Activated CD8-positive, alpha-beta memory T cell treated with anti-CD3 and anti-CD28 coated beads for 36 hours (primary cell): ENCODE measurements around the gene EIF4ENIF1. TPM values are rescaled to one million over a fixed set of nuclear protein-coding genes. Genes with fewer than 3 reads are reported as not detected.
"Not testable (repeated sequence)": the region's sequence is repeated elsewhere in the genome, so short reads cannot be mapped to it uniquely, and the experiment has no call there.

ENCODE experiments used
- CTCF ChIA-PET: fragments of 350-600 bp; sonication (Branson Sonifier 250); formaldehyde crosslinking; loops from one replicate; lab custom pipeline; 2021; ENCODE audit warnings: antibody characterized with exemption; lab: Charles Lee
- POLR2A ChIA-PET: fragments of 350-600 bp; sonication (Branson Sonifier 250); formaldehyde crosslinking; loops from one replicate; lab custom pipeline; 2021; ENCODE audit warnings: antibody characterized with exemption; lab: Charles Lee
- total RNA-seq, 2 experiments: library from RNA; stranded (reverse); gene quantifications; one replicate each; pipeline ENCODE4 v1.2.3, GENCODE V29; 2021

Gene EIF4ENIF1
- total RNA-seq, 2 experiments from 2014 or later, result 46.1 to 54.0 TPM

DNA sequence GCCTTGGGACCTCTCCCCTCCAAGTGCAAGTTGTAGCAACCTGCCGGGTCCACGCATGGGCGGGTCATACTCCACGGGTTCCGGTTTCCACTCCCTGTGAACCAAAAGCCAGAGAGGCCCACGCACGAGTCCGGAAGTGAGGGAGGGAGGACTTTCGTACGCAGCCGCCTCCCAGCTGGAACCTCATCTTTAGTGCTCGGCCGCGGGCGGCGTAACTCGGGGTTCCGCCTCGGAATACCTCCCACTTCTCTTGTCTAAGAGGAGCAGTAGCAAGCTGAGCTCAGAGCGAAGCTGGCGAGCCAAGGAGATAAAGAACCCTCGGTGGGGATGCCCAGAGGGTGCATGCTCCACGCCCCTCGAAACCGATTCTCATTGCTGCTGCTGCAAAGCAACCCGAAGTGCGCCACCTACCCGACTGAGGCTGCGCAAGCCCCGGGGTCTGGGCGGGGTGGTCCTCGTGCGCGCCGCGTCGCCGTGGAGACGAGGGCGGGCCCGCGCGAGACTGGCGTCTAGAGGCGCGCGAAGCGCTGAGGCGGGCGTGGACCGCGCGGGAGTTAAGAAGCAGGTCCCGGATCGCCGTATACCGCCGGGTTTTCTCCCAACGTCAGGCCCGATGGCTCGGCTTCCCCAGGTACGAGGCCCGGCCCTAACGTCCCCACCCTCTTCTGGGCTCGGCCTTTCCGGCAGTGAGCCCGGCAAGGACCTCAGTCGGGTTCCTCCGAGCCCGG is 6.5 kb upstream of the EIF4ENIF1 start, which contains the start of gene SFI1:
TSS of gene SFI1 (plus strand) at position 530 of the 728 bp plus-strand sequence. CDS start 11,749 bp downstream, outside the sequence.
- ChIA-PET POLR2A (no interaction called here), CTCF (interaction anchor here (1.0 kb wide), 1 partner anchor 61 kb away, joined by 3 read pairs; no protein-coding TSS in a partner anchor)

DNA sequence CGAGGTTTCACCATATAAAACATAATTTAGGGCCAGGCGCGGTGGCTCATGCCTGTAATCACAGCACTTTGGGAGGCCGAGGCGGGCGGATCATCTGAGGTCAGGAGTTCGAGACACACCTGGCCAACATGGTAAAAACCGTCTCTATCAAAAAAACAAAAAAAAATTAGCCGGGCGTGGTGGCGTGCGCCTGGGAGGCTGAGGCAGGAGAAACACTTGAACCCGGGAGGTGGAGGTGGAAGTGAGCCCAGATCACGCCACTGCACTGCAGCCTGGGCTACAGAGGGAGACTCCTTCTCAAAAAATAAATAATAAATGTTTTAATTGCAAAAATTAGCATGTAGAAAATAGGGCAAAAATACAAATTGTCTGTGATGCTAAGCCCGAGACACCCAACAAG is 5.7 kb upstream of the EIF4ENIF1 start:
- POLR2A ChIA-PET, result no interaction called here
- CTCF ChIA-PET, result no interaction called here

DNA sequence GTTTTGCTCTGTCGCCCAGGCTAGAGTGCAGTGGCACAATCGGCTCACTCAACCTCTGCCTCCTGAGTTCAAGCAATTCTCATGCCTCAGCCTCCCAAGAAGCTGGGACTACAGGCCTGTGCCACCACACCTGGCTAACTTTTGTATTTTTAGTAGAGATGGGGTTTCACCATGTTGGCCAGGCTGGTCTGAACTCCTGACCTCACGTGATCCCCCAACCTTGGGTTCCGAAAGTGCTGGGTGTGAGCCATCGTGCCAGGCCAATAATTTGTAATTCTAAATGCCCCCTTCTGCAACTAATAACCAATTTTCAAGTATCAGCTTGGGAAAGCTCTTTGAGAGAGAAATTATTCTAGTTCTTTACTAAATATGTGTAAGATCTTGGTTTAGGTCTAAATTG is 3.7 kb upstream of the EIF4ENIF1 start:
- CTCF ChIA-PET, result not testable (repeated sequence)
- POLR2A ChIA-PET, result interaction anchor here (0.5 kb wide), 1 partner anchor 17 kb away, joined by 8 read pairs; no protein-coding TSS in a partner anchor

DNA sequence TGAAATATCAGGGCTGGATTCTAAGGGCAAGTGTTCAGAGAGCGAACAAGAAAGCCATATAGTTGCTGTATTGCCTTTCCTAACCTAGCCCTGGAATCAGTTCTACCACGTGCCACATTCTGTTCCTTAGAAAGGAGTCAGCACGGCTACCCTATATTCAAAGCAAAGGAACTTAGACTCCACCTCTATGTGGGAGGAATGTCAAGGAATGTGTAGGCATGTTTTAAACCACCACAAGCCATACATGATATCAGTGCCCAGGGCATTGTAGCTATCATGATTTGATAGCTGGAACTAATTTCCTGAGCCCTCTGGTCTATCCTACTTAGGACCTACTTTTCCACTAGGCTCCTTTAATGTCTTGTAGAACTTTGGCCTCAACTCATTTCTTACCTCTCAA is 2.5 kb upstream of the EIF4ENIF1 start:
- CTCF ChIA-PET, result interaction anchor here (0.6 kb wide), 1 partner anchor 420 kb away, joined by 3 read pairs; no protein-coding TSS in a partner anchor

DNA sequence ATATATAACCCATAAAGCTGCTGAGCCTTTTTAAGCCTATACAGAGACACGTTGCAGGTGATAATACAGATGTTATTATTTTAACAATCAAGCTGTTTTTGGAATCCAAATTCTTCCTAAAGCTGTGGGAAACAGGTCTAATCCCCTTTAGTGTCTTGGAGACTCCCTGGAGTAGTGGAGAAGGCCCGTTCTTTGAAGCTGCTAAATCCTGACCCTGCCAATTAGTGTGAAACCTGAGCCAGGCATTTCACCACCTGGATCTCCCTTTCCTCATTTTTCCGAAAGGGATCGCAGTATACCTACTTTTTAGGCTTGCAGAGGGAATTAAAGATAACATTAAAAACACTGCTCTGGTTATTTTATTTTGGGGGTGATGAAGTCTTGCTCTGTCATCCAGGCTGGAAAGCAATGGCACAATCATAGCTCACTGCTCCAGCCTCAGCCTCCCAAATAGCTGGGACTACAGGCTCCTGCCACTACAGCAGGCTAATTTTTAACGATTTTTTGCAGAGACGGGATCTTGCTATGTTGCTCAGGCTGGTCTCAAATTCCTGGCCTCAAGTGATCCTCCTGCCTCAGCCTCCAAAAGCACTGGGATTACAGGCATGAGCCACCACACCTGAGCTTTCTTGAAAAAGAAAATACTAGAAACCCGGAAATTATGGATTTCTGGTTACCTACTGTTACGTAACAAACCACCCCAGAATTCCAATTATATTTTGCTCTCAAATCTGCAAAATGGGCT is 1.7 kb upstream of the EIF4ENIF1 start:
- ChIA-PET CTCF (interaction anchor here (0.6 to 0.8 kb wide), 3 partner anchors 48 to 421 kb away, joined by 3 read pairs; no protein-coding TSS in a partner anchor), POLR2A (no interaction called here)

More for the DNA sequence above, 2.5 kb upstream of the EIF4ENIF1 start:
- POLR2A ChIA-PET, result no interaction called here

DNA sequence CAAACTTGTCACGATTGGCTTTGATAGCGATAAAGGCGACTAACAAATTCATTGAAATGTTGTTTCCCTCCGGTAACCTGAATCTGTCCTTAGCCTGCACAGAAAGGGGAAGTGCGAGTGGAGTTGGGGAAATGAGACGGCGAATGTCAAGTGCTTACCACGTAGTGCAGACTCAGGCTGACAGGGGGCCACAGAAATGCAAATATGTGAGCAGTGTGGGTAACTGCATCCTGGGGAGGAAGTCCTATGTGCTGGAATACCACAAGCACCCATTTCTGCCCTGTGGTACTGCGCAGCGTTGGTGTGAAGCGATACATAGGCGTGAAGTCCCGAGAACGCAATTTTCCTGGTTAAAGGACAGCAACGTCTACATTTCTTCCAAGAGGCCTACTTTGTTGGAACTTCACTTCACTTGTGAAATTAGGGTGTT is 869 bp upstream of the EIF4ENIF1 start:
- POLR2A ChIA-PET, result interaction anchor here (1.8 kb wide), 1 partner anchor 140 kb away, joined by 4 read pairs; no protein-coding TSS in a partner anchor
- CTCF ChIA-PET, result interaction anchor here (0.6 to 0.8 kb wide), 2 partner anchors 49 to 63 kb away, joined by 3 read pairs; no protein-coding TSS in a partner anchor

DNA sequence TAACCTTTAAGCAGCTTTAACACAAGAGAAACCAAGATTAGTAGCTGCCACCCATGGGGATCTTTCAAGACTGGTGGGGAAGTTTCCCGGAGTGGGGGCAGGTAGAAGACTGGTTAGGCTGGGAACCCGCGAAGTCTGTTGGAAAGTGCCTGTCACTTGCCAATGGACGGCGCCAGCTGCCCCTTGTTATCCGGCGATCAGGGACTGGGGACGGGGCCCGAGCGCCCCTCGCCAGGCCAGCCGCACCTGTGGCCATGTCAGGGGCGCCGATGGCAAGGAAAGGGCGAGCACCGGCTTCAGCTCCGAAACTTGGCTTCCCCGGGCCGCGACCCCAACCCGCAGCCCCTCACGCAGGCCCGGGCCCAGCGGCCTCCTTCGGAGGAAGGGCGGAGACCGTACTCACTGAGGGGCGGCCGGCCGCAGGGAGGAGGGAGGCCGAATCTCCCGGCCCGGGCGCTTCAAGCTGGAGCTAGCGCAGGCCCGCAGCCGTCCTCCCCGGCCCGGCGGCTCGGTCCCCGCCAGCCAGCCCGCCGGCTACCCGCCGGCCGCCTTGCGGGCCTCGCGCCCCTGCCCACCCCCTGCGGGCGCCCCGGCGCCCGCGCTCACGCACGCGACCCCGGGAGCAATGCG is 539 bp downstream of the EIF4ENIF1 start:
- POLR2A ChIA-PET, result interaction anchor here (0.6 to 1.8 kb wide), 5 partner anchors 48 to 151 kb away, joined by 3 to 4 read pairs (median 3); no protein-coding TSS in a partner anchor

DNA sequence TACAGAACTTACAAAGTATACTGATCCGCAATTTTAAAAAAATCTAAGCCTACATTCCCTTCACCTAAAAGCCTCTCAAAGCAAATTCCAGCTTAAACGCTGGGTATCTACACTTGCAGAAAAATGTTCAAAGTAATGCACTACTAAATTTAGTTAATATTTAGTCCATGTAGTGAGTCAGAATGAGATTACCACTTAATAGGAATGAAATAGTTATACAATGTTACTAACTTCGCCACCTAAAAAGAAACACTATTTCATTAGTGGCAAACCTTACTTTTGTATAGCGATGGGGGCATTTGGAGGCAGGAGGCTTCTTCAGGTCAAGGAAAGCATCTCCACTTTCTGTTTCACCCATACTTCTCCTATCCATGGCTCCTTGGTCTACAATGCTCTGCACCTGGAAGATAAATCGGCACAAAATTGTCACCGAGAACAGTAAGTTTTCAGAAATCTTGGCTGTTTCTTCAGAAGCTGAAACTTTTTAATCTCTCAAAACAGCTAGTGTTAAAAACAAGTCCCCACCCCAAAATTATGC is 1.2 kb downstream of the EIF4ENIF1 start:
- ChIA-PET CTCF (interaction anchor here (0.5 to 1.1 kb wide), 2 partner anchors 70 to 132 kb away, joined by 3 to 4 read pairs; no protein-coding TSS in a partner anchor), POLR2A (interaction anchor here (0.6 to 1.1 kb wide), 3 partner anchors 49 to 142 kb away, joined by 3 read pairs; no protein-coding TSS in a partner anchor)

More for the DNA sequence above, 539 bp downstream of the EIF4ENIF1 start:
- CTCF ChIA-PET, result interaction anchor here (1.0 to 1.1 kb wide), 2 partner anchors 48 to 131 kb away, joined by 3 read pairs; no protein-coding TSS in a partner anchor

DNA sequence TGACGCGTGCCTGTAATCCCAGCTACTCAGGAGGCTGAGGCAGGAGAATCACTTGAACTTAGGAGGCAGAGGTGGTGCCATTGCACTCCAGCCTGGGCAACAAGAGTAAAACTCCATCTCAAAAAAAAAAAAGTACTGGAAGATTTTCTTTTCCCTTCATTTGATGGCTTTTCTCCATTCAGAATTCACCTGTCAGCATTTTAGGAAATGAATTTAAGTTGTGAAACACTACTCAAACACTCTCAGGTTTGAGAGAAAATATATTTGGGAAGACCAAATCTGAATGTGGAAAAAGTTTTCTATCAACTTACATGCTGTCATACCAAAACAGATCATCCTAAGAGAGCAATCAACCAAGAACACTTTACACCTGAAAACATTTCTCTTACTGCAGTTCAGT is 2.7 kb downstream of the EIF4ENIF1 start:
- ChIA-PET CTCF (interaction anchor here (0.7 kb wide), 1 partner anchor 11 kb away, joined by 3 read pairs; no protein-coding TSS in a partner anchor), POLR2A (interaction anchor here (0.6 to 0.7 kb wide), 2 partner anchors 175 to 208 kb away, joined by 3 to 4 read pairs; partner anchors contain the start of gene PISD)

DNA sequence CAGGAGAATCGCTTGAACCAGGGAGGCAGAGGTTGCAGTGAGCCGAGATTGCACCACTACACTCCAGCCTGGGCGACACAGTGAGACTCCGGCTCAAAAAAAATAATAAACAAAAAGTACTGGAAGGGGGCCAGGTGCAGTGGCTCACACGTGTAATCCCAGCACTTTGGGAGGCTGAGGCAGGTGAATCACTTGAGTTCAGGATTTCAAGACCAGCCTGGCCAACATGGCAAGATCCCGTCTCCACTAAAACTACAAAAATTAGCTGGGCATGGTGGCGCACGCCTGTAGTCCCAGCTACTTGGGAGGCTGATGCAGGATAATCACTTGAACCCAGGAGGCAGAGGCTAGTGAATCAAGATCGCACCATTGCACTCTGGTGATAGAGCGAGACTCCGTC is 3.3 kb downstream of the EIF4ENIF1 start:
- CTCF ChIA-PET, result not testable (repeated sequence)
- POLR2A ChIA-PET, result interaction anchor here (0.8 kb wide), 1 partner anchor 38 kb away, joined by 3 read pairs; no protein-coding TSS in a partner anchor

DNA sequence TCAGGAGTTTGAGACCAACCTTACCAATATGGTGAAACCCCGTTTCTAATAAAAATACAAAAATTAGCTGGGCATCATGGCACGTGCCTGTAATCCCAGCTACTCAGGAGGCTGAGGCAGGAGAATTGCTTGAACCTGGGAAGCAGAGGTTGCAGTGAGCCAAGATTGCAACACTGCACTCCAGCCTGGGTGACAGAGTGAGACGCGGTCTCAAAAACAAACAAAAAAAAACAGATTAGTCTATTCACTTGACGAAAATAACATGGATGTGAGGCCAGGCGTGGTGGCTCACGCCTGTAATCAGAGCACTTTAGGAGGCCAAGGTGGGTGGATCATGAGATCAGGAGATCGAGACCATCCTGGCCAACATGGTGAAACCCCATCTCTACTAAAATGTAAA is 7.2 kb downstream of the EIF4ENIF1 start:
- POLR2A ChIA-PET, CTCF ChIA-PET: not testable (repeated sequence)

DNA sequence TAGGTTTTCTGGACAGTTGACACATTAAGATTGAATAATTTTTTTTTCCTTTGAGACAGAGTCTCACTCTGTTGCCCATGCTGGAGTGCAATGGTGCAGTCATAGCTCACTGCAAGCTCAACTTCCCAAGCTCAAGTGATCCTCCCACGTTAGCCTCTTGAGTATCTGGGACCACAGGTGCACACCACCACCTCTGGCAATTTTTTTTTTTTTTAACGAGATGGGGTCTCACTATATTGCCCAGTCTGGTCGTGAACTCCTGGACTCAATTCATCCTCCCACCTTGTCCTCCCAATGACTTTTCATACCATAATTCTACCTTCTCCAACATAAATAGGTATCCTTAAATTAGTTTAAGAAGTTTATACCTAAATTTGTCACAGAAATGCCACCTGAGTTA is 8.5 kb downstream of the EIF4ENIF1 start:
- CTCF ChIA-PET, result no interaction called here
- POLR2A ChIA-PET, result no interaction called here

DNA sequence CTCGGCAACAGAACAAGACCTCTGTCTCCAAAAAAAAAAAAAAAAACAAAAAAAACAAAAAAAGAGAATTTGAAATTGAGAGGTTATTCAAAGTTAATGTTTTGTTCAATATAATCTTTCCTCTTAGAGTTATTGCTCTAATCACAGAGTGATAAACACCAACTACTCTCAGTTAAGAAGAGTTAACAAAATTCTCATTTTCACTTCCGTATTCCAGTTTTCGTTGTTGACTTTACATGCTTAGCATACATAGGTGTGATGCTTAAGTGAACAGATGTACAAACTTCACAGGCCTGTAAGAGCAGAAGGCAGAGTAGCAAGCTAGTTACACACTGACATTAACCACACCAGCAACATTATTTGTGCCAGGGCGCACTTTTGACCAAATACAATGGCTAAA is 12.3 kb downstream of the EIF4ENIF1 start:
- POLR2A ChIA-PET, result no interaction called here
- CTCF ChIA-PET, result interaction anchor here (0.6 kb wide), 1 partner anchor 93 kb away, joined by 5 read pairs; no protein-coding TSS in a partner anchor

DNA sequence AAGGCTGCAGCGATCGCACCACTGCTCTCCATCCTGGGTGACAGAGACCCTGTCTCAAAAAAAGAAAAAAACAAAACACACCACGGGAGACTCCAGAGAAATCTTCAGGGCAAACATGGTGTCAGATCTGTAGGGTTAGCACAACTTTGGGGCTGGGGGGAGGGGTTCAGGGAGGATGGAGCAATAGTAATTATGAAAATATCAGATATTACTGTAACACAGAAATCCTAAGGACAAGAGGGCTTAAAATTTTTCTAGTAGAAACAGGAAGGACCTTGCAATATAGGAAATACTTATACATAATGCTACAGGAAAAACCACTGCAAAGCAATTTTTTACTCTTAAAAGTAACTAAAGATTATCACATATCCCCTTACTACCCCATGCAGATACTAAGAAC is 13.8 kb downstream of the EIF4ENIF1 start:
- POLR2A ChIA-PET, result no interaction called here
- CTCF ChIA-PET, result interaction anchor here (0.7 kb wide), 1 partner anchor 55 kb away, joined by 3 read pairs; no protein-coding TSS in a partner anchor

DNA sequence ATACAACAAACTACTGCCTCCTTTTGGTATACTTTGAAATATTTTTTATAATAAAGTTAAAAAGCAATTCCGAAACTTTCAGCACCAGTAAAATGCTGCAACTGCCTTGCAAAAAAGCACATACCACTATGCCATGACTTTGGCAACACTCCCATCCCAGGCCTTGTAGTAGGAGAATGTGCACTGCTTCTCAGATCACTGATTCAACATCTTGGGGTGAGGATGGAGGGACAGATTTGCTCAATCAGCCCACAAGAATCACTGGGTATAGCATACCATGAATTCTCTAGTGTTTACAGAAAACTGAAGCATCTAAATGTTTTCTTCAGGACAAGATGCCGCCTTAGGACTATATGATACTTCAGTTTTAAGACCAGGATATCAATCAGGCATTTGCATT is 14.9 kb downstream of the EIF4ENIF1 start:
- POLR2A ChIA-PET, result no interaction called here

DNA sequence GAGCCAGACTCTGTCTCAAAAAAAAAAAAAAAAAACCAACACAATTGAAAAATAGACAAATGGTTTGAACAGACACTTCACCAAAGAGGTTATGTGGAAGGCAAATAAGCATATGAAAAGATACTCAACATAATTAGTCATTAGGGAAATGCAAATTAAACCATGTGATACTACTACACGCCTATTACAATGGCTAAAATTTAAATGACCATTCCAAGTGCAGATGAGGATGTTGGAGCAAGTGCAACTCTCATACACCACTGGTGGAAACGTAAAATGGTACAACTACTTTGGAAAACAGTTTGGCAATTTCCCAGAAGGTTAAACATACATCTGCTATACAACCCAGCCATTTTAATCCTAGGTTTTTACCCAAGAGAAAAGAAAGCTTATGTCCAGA is 24.3 kb downstream of the EIF4ENIF1 start:
- CTCF ChIA-PET, result no interaction called here

More for the DNA sequence above, 14.9 kb downstream of the EIF4ENIF1 start:
- CTCF ChIA-PET, result no interaction called here

DNA sequence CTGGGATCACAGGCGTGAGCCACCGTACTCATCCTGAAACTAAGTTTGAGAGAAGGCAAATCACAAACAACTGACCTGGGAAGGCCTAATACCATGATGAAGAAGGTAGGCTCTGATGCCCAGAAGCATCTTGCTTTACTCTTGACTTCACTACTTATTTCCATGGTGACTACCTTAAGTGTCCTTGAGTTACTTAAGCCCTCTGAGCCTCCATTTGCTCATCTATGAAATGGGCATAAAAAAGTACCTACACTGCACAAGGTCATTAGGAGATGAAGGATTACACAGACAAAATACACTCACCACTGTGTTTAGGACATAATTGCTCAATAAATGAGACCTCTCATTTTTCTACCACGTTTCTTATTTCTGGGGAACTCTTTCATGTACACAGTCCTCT is 27.9 kb downstream of the EIF4ENIF1 start:
- CTCF ChIA-PET, result interaction anchor here (1.2 kb wide), 1 partner anchor 10 kb away, joined by 3 read pairs; no protein-coding TSS in a partner anchor
- POLR2A ChIA-PET, result no interaction called here

More for the DNA sequence above, 24.3 kb downstream of the EIF4ENIF1 start:
- POLR2A ChIA-PET, result no interaction called here
